Measurements from ENCODE around the gene TMEM220.
A peak's percentile ranks its signal among the peaks of the same experiment; 100 is the strongest.

The TMEM220 gene

DNA sequence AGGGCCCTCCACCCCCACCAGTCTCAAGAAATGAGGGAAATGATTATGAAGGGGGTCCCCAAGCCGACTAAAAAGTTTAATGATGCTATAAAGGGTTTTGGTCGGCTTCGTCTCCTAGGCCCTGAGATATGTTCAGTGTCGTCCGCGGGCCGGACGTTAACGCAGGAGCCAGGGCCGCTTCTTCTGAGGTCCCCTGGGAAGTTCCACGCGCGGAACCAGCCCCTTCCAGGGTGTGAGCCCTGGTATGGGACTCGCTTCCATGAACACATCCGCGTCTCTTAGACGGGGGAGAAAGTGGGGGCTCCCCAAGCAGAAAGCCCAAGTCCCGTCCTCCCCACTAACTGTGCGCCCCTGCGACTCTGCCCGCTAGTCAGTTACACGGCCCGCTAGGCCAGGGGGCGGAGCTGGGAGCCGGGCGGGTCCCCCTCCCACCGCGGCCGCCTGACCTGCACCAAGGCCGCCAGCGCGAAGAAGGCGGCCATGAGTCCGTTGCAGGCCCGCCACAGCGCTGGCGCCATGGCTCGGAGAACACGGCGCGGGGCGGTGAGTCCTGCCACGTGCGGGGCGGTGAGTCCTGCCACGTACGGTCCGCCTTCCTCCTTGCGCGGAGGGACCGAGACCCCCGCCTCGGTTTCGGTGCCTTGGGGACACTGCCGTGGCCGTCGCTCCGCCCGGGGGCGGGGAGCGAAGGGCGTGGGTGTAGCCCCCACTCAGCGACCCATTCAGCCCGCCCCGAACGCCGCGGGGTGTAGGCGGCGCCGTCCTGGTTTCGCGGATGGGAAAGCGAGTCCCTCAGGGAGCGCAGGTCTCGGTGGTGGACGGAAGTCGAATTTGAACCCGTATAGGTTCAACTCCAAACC is at the start of gene TMEM220:
Gene TMEM220, minus strand, starts transcription at position 690 of the 860 bp plus-strand sequence. Its CDS starts 172 bp downstream, at position 518.
- peak; percentile 27 for DNase-seq

DNA sequence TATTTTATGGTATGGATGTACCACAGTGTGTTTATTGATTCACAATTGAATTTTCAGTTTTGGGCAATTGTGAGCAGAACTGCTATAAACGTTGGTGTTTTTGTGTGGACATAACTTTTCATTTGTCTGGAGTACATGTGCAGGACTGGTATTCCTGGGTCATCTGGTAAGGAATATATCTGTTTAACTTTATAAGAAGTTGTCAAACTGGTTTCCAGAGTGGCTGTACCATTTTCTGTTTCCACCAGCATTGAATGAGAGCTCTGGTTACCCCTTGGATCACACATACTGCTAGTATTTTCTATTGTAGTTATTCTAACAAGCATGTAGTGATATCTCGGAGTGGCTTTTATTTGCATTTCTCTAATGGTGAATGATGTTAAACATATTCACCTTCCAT is 49.8 kb upstream of the TMEM220 start:
- DNase-seq, result no peak

DNA sequence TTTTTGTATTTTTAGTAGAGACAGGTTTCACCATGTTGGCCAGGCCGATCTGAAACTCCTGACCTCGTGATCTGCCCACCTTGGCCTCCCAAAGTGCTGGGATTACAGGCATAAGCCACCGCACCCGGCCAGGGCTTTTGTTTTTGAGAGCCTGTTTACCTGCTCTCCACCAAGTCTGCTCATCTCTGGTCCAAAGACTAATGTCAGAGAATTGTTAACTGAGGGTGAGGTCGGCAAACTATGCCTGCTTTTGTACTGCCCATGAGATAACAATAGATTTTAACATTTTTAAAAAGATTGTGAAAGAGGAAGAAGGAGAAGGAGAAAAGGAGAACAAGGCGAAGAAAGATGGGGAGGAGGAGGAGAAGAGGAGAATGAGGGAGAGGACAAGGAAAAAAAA is 48.1 kb upstream of the TMEM220 start:
- no peak for DNase-seq

DNA sequence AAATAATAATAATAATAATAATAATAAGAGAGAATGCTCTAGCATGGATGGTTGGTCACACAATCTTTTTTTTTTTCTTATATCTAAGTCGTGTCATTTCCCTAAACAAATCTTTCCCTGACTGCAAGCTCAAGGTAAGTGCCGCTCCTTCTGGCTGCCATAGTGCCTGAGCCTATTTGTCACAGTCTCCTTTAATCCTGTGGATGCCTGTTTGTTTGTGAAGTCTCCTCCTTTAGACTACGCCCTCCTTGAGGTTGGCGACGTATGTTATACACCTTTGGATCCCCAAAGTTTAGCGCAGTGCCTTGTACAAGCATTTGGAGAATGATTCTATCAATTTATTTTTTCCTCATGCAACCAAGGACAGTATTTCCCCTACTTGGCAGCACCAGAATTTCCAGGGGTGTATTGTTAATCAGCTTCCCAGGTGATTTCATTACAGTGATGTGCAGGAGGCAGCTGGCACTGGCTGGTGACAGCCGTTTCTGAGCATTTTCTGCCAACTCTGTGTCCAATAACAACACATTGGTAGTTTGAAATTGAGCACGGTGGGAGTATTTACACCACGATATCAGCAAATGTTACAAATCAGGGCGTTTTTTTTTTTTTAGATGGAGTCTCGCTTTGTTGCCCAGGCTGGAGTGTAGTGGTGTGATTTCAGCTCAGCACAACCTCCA is 47.4 kb upstream of the TMEM220 start:
- no peak for DNase-seq

DNA sequence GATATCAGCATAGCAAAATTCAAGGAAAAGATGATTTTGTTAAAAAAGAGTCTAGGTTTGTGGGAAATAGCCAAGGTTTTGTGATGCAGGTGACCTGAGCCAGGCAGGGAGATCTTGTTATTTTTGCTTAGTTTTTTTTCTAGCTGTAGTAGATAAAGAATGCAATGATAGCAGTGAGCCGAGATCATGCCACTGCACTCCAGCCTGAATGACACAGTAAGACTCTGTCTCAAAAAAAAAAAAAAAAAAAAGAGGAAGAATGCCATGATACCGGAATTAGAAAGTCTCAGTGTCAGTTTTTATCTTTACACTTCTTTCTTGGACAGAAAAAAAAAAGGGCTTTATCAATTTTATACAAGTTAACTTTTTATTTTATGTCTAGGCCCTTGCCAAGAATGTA is 46.6 kb upstream of the TMEM220 start:
- DNase-seq, result no peak

DNA sequence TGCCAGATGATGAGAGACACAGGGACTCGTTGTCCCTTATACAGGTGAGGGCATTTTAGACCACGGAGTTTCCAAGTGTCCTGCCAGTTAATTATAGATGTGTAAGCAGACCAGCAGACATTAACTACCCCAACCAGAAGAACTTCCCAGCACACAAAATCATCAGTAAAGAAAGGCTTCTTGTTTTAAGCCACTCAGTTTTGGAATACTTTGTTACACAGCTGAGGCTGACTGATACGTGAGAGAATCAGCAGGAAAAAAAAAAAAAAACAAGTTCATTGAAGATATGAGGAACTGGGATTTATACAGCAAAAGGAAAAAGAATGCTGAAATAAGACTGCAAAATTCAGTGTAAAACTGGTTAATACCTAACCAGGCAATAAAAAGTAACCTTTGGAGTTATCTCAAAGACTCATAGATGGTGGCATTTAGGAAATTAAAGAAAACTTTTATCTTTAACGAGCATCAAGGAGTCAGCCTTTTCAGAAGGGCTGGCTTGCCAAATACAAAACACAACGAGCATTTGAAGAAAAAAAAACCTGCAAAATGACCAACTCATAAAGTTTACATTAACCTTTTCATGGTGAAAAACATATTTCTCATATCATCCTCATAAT is 46.0 kb upstream of the TMEM220 start:
- no peak for DNase-seq

DNA sequence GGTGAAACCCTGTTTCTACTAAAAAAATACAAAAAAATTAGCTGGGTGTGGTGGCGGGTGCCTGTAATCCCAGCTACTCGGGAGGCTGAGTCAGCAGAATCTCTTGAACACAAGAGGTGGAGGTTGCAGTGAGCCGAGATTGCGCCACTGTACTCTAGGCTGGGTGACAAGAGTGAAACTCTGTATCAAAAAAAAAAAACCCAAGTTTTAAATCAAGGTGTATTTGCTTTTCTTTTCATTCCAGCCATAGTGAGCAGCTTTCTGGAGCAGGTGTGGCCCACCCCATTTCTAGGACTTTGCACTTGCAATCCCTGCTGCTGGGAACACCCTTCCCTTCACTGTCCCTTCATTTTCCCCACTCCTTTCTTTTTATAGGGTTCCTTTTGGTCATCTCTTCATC is 45.2 kb upstream of the TMEM220 start:
- no peak for DNase-seq

DNA sequence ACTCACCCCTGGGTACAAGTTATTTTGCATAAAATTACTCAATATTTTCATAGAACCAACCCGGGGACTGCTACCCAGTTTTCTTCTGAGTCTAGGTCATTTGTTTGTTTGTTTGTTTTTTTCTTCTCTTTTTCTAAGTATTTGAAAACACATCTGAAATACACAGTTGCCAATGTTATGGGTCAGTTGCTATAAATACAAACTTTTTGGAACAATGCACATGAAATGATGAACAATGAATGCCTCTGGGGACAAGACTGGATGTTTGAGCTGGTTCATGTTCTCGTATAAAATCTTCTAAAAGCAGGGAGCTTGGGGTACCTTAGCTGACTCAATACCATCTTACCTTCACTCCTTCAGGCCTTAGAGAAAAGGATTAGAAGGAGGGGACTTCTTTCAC is 43.6 kb upstream of the TMEM220 start:
- no peak for DNase-seq

DNA sequence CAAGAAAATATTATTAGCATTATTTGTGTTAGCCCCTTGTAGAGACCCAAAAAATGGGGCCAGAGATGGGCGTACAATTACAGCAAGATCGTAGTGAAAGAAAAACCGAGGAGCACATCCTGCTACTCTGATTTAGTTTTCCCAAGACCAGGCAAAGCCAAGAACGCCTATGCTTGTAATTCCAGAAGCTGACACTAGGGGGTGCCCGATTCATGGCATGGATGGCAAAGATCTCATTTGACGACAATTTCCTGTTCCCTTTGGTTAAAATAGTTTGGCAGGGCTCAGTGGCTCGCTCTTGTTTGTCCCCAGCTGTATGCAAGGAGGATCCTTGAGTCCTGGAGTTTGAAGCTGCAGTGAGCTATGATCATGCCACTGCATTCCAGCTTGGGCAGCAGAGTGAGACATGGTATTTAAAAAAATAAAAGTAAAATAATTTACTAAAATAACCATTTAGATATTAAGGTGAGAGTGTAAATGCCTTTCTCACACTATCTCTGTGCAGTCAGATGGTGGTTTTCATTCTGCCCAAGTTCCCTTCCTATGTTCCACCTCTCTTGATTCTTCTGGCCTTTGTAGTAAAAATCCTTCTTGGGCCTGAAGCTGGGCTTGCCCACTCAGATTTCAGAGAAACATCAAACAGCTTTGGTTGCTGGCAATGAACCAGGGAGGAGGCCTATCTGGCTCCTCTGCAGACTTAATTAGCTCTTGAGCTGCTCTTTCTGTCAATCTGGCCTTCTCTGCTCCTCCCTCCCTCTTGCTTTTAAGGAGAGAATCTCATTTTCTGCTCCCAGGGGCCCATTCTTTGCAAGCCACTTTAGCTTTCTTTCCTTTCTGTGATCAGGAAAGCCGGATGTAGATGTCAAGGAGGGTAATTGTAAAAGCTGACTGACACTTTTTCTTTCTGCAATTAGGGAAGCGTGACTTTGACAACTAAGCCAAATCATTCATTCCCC is 42.9 kb upstream of the TMEM220 start:
- DNase-seq, result peak; percentile 37

DNA sequence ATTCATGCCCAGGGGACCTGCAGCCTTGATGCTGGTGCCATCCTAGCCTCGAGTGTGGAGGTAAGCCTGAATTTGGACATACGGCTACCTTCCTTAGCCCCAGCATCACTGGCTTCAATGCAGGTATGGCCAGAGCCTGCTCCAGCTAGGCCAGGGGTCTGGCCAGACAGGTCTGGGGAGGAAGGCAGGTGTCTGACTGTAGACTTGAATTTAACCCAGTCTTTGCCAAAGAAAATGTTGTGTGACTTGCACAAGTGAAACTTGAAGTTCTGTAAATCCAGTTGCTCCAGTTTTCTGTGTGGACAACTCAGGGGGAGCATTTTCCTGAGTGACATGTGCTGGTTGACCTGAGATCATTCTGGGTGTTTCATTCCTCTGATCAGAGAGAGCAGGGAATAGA is 41.3 kb upstream of the TMEM220 start:
- no peak for DNase-seq

DNA sequence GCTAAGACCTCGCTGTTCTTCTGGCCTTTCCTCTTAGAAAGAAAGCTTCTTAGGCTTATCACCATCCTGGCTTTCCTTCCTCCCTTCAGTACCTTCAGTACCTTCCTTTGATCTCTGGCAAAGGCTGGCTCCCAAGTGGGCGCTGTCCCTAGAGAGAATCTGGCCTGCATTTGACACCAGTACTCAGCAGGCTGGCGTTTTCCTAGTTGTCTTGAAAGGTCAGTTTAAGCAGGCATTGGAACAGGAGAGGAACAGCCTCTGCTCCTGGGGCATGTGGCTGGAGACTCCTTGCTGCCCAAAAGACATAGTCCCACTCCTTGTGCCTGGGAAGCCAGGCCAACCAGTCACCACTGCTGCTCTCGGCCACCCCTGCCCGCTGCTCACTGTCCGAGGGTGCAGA is 40.0 kb upstream of the TMEM220 start:
- DNase-seq, result no peak

DNA sequence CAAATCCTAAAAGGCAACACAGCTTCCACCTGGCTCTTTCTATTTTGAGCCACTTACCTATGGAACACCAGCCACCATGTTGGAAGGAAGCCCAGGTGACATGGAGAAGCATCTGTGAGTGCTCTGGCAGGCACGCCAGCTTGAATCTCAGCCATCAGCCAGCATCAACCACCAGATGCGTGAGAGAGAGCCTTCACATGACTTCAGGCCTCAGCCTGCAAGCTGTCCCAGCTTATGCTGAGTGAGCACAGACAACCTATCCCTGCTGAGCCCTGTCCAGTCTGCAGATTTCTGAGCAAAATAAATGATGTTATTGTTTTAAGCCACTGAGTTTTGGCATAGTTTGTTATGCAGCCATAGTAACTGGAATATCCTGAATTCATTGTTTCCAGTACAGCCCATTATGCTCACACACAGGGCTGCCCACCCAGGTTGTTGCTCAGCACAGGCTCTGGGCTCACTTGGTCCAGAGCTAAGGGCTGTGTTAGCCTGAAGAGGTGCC is 39.0 kb upstream of the TMEM220 start:
- no peak for DNase-seq

DNA sequence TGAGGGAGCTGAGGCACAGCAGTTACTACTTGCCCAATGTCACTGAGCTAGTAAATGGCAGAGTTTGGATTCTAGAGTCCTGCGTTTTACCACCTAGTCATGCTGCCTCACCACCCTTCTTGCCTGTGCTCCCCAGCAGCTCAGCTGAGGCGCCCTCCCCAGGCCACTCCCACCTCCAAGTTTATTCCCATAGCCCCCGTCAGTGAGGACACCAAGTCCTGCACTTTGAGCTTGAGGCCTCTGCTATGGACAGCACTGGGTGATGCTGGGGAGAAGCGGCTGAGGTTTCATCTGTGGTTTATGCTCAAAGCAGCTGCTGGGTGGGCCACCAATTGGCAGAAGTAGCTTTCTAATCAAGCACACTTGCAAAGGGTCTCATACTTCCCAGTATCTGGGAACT is 37.4 kb upstream of the TMEM220 start:
- no peak for DNase-seq

DNA sequence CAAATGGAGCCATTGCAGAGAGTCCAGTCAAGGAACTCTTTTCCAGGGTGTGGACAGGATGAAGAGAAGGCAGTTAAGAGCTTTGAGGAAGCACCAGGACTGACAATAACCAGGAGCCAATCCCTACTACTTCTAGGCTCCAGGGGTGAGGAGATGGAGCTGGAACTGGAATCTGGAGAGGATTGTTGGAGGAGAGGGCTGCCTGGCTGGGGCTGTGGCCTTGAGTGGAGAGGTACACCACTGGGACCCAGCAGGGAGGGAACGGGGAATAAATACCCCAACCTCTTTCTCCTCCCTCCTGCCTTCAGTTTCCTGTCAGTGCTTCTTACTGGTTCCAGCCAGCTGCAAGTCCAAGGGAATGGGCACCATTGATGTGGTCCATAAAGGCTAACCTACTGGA is 32.2 kb upstream of the TMEM220 start:
- no peak for DNase-seq

DNA sequence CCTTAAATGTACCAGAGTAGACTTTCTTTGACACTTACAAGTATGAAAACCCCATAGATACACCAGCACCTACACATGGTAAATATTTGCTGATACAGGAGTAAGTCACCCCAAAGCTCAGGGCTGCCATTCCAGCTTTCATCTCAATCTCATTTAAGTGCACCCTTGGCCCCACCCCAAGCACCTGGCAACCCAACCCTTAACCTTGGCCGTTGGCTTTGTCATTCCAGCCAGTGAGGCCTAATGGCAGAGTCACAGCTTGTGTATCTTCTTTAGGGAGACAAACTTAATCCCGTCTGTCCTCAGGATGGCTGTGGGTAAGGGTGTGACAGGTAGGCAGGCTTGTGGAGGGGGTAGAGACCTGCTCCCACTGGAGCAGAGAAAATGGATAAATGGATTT is 31.5 kb upstream of the TMEM220 start:
- no peak for DNase-seq

DNA sequence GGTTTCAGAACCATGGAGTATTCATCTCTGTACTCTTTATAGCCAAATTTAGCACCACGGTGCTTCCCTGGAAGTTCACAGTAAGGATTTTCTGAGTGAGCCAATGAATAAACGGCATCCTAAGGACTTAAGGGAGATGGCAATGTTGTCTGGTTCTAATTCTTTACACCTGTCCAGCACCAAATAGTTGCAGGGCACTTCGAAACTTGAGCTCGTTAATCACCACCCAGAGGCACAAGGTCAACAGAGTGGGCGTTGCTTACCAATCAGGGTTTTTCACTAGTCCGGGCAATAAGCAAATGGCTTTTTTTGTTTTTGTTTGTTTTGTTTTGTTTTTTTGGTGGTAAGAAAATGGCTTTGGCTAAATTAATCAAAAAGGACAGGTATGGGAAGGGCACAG is 28.2 kb upstream of the TMEM220 start:
- no peak for DNase-seq

DNA sequence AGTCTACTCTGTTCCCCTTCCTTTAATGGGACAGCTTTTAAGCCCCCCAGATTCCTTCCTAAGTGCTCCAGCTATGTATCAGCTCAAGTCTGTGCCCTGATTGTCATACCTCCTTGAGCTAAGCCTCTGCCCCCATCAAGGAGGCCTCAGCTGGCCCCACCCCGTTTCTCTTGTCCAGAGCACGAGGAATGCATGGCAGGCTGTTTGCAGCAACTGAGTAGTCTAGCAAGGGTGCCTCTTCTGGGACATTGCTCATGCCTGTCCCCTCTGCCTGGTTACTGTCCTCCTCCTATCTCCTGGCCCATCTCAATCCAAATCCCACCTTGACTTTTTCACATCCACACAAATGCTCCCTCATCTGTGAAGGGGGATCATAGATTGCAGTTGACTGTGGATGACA is 27.8 kb upstream of the TMEM220 start:
- DNase-seq, result no peak

DNA sequence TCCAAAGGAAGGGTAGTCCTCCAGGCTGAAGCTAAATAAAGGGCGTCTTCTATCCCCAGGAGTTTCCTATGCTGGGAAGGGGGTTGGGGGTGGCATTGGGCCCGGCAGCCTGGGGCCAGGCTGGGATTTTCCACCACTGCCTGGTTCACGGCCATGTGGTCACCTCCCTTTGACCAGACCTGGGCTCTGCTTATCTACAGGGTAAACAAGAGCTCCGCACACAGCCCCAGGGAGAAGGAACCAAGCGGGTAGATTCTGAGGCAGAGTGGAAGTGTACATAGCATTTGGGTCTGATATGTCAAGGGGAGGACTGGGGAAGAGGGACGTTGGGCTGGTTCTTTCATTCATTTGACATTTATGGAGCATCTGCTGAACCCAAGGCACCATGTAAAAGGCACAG is 27.2 kb upstream of the TMEM220 start:
- DNase-seq, result no peak

DNA sequence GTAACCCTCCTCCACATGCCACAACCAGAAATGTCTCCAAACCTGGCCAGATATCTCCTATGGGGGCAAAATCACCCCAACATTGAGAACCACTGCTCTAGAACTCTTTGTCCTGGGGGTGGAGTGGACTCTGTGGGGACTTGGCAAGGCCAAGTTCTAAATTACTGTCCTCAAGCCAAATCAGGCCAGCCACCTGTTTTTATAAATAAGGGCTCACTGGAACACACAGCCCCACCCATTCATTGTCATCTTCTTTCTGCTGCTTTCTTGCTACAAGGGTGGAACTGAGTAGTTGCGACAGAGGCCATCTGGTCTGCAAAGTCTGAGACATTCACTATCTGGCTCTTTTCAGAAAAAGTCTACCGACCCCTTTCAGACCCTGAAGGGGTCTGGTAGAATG is 26.8 kb upstream of the TMEM220 start:
- no peak for DNase-seq

DNA sequence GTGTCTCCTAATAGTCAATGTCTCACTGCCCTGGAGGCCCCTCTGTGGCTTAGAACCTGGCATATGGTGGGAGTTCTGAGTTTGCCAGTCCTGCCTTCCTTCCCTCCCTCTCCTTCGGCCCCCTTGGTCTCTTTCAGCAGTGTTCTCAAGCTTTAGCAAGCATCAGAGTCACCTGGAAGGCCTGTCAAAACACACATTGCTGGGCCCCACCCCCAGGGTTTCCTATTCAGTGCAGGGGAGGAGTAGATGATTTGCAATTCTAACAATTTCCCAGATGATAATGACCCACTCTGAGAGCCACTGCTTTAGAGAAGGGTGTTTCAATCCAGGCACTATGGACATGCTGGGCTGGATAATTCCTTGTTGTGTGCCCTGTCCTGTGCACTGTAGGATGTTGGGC is 26.4 kb upstream of the TMEM220 start:
- no peak for DNase-seq

DNA sequence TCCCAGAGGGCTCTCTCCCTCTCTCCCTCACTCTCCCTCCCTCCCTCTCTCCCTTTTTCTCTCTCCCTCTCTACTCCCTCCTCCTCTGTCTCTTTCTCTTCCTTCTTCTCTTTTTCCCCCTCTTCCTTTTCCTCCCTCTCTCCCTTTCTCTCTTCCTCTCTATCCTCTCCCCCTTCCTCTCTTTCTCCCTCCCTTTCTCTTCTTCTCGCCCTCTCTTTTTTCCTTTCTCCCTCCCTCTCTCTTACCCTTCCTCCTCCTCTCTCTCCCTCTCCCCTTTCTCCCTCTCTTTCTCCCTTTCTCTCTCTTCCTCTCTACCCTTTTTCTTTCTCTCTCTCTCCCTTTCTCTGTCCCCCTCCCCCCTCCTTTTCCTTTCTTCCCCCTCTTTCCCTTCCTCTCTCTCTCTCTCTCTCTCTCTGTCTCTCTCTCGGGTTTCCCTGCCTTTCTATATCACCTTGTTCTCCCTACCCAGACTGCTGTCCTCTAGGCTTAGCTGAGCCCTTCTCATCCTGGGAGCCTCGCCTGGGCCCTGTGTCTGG is 25.8 kb upstream of the TMEM220 start:
- no peak for DNase-seq

DNA sequence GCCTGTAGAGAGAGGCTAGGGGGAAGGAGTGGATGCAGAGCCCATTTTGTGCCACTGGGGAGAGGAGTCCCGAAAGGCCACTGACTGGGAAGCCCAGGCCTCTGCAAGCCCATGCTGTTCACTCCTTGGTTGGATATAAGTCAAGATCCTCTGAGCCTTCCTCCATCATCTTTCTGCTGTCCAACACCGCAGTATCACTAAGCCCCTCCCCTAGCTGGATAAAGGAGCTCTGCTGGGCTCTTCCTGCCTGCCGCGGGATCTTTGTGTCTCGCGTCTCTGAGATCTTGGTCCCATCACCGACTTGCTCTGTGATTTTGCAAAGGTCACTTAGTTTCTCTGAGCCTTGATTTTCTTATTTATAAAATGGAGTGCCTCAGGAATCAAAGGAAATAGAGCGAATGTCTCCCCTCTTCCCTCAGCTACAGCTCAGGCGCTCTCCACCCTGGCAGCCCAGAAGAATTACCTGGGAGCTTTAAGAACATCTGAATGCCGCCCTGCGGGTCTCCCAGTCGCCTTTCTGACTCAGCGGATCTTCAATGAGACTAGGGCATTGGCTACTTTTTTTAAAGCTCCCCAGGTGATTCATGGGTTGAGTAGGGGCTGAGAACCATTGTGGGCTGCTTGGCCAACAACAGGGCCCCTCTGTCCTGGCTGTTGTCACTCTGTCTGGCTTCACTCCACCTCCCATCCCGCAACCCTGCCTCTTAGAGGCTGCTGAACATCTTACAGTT is 25.2 kb upstream of the TMEM220 start:
- no peak for DNase-seq

Measured in stimulated activated CD4-positive, alpha-beta T cell treated with anti-CD3 and anti-CD28 coated beads, Interleukin-1b, Interleukin-23, amount 100 ng/mL, for 48 hours (primary cell).